ENCODE data around the gene SUN2.

Gene SUN2

GRCh38 chr22:38696606-38697424 is 59.0 kb downstream of the SUN2 start:
- no peak for DNase-seq (ENCODE audit: low read depth)

- no peak for DNase-seq (ENCODE audit: low read depth)
Measured at GRCh38 chr22:38694940-38695339, 60.9 kb downstream of the SUN2 start.

GRCh38 chr22:38694049-38694448 is 61.7 kb downstream of the SUN2 start:
- no peak for DNase-seq (ENCODE audit: low read depth)

- no peak for DNase-seq (ENCODE audit: low read depth)
Measured at GRCh38 chr22:38689651-38690050, 66.1 kb downstream of the SUN2 start.

GRCh38 chr22:38685761-38686160 is 70.0 kb downstream of the SUN2 start:
- no peak for DNase-seq (ENCODE audit: low read depth)

GRCh38 chr22:38684895-38685294 is 70.9 kb downstream of the SUN2 start:
- no peak for DNase-seq (ENCODE audit: low read depth)
